ENCODE data around the gene HOPX. TPM values are rescaled to one million over a fixed set of nuclear protein-coding genes. Genes with fewer than 3 reads are reported as not detected.

Gene HOPX
- total and polyA plus RNA-seq, 4 experiments from 2014 or later: 16.9 to 163 (median 73.6) TPM

- peaks cover 0 to 5% (median 2%) of the 10 kb centered on the region in 4 donors for H3K4me1 Mint-ChIP-seq
- ChIA-PET POLR2A (ENCODE audit: partially characterized antibody) (no interaction called here), CTCF (ENCODE audit: partially characterized antibody) (interaction anchor here (2.2 kb wide), 1 partner anchor 10 kb away, joined by 9 read pairs; no protein-coding TSS in a partner anchor)
- Histone ChIP-seq H3K27me3 (ENCODE audit: insufficient read depth, low read length) (no peaks in the 10 kb centered on the region), H3K4me1 (ENCODE audit: insufficient read depth, low read length) (no peaks in the 10 kb centered on the region), H3K9me3 (ENCODE audit: control insufficient read depth in 1 of 2, low read length in 2 of 2) (no peaks in the 10 kb centered on the region), H3K4me3 (ENCODE audit: low read length in 2 of 2) (no peak overlapping the region), H3K36me3 (ENCODE audit: insufficient read depth, low read length) (no peaks in the 10 kb centered on the region), H3K27ac (ENCODE audit: low read depth, low read length) (no peak overlapping the region)
- intact Hi-C loops (cut with micrococcal nuclease): no loop called here
- peaks cover 0 to 5% of the 10 kb centered on the region in 2 donors for H3K36me3 Mint-ChIP-seq
- no peak overlapping the region for H3K4me3 Mint-ChIP-seq
- H3K9me3 Mint-ChIP-seq: peaks cover 0 to 12% (median 3%) of the 10 kb centered on the region in 8 donors
- H3K27ac Mint-ChIP-seq: no peak overlapping the region
- H3K27me3 Mint-ChIP-seq: peaks cover 0 to 3% of the 10 kb centered on the region in 2 donors
- no peak for DNase-seq
These were observed 50.0 kb downstream of the HOPX start for GRCh38 chr4:56630876-56631666.

GRCh38 chr4:56628592-56628991 lies 52.5 kb downstream of the HOPX start:
- Mint-ChIP-seq H3K27ac (no peak overlapping the region), H3K4me1 (peaks cover 0 to 5% (median 2%) of the 10 kb centered on the region in 4 donors), H3K36me3 (peaks cover 3 to 14% of the 10 kb centered on the region in 2 donors), H3K27me3 (peaks cover 0 to 3% of the 10 kb centered on the region in 2 donors), H3K9me3 (peaks cover 0 to 30% (median 19%) of the 10 kb centered on the region in 8 donors), H3K4me3 (no peak overlapping the region)
- Histone ChIP-seq H3K4me3 (ENCODE audit: low read length in 2 of 2) (no peak overlapping the region), H3K4me1 (ENCODE audit: insufficient read depth, low read length) (no peaks in the 10 kb centered on the region), H3K36me3 (ENCODE audit: insufficient read depth, low read length) (no peaks in the 10 kb centered on the region), H3K27me3 (ENCODE audit: insufficient read depth, low read length) (no peaks in the 10 kb centered on the region), H3K27ac (ENCODE audit: low read depth, low read length) (no peak overlapping the region), H3K9me3 (ENCODE audit: control insufficient read depth in 1 of 2, low read length in 2 of 2) (no peaks in the 10 kb centered on the region)
- CTCF ChIA-PET (ENCODE audit: partially characterized antibody): interaction anchor here (1.1 to 2.1 kb wide), 2 partner anchors 9 to 171 kb away, joined by 3 to 12 read pairs; no protein-coding TSS in a partner anchor
- DNase-seq: no peak
- POLR2A ChIA-PET (ENCODE audit: partially characterized antibody): no interaction called here
- intact Hi-C loops (cut with micrococcal nuclease): no loop called here

- CTCF ChIA-PET (ENCODE audit: partially characterized antibody): interaction anchor here (0.7 to 2.1 kb wide), 4 partner anchors 9 to 209 kb away, joined by 3 to 12 read pairs (median 4); no protein-coding TSS in a partner anchor
- no peak for DNase-seq
- Mint-ChIP-seq H3K27me3 (peaks cover 0 to 3% of the 10 kb centered on the region in 2 donors), H3K4me3 (no peak overlapping the region), H3K36me3 (peaks cover 3 to 14% of the 10 kb centered on the region in 2 donors), H3K9me3 (peaks cover 0 to 30% (median 20%) of the 10 kb centered on the region in 8 donors), H3K4me1 (peaks cover 0 to 5% (median 2%) of the 10 kb centered on the region in 4 donors), H3K27ac (no peak overlapping the region)
- intact Hi-C loops (cut with micrococcal nuclease): no loop called here
- H3K4me3 ChIP-seq (ENCODE audit: low read length in 2 of 2): no peak overlapping the region
- H3K27me3 ChIP-seq (ENCODE audit: insufficient read depth, low read length): no peaks in the 10 kb centered on the region
- POLR2A ChIA-PET (ENCODE audit: partially characterized antibody): interaction anchor here (1.1 kb wide), 1 partner anchor 20 kb away, joined by 3 read pairs; no protein-coding TSS in a partner anchor
- no peaks in the 10 kb centered on the region for H3K4me1 ChIP-seq (ENCODE audit: insufficient read depth, low read length)
- no peaks in the 10 kb centered on the region for H3K36me3 ChIP-seq (ENCODE audit: insufficient read depth, low read length)
- no peak overlapping the region for H3K27ac ChIP-seq (ENCODE audit: low read depth, low read length)
- H3K9me3 ChIP-seq (ENCODE audit: control insufficient read depth in 1 of 2, low read length in 2 of 2): no peaks in the 10 kb centered on the region
These were observed 53.1 kb downstream of the HOPX start for GRCh38 chr4:56627985-56628384.

- Mint-ChIP-seq H3K27ac (peak overlapping the region in 1 of 7 donors; percentile 58), H3K4me1 (peaks cover 0 to 5% (median 2%) of the 10 kb centered on the region in 4 donors), H3K9me3 (peaks cover 0 to 30% (median 20%) of the 10 kb centered on the region in 8 donors), H3K36me3 (peaks cover 3 to 14% of the 10 kb centered on the region in 2 donors), H3K27me3 (peaks cover 0 to 3% of the 10 kb centered on the region in 2 donors), H3K4me3 (no peak overlapping the region)
- H3K9me3 ChIP-seq (ENCODE audit: control insufficient read depth in 1 of 2, low read length in 2 of 2): no peaks in the 10 kb centered on the region
- no peaks in the 10 kb centered on the region for H3K4me1 ChIP-seq (ENCODE audit: insufficient read depth, low read length)
- POLR2A ChIA-PET (ENCODE audit: partially characterized antibody): interaction anchor here (1.1 kb wide), 1 partner anchor 21 kb away, joined by 3 read pairs; no protein-coding TSS in a partner anchor
- DNase-seq: no peak
- no peak overlapping the region for H3K4me3 ChIP-seq (ENCODE audit: low read length in 2 of 2)
- H3K27me3 ChIP-seq (ENCODE audit: insufficient read depth, low read length): no peaks in the 10 kb centered on the region
- CTCF ChIA-PET (ENCODE audit: partially characterized antibody): interaction anchor here (0.7 to 2.1 kb wide), 4 partner anchors 27 to 209 kb away, joined by 3 to 12 read pairs (median 4); no protein-coding TSS in a partner anchor
- H3K36me3 ChIP-seq (ENCODE audit: insufficient read depth, low read length): no peaks in the 10 kb centered on the region
- no peak overlapping the region for H3K27ac ChIP-seq (ENCODE audit: low read depth, low read length)
- intact Hi-C loops (cut with micrococcal nuclease): no loop called here
These were observed 53.7 kb downstream of the HOPX start for GRCh38 chr4:56627375-56627774.

- CTCF ChIA-PET (ENCODE audit: partially characterized antibody): interaction anchor here (1.3 to 2.1 kb wide), 3 partner anchors 26 to 210 kb away, joined by 3 to 12 read pairs (median 6); no protein-coding TSS in a partner anchor
- intact Hi-C loops (cut with micrococcal nuclease): no loop called here
- peaks cover 3 to 14% of the 10 kb centered on the region in 2 donors for H3K36me3 Mint-ChIP-seq
- peak in 3 of 5 donors; percentile 7 to 17 (median 8) for DNase-seq
- peaks cover 0 to 30% (median 20%) of the 10 kb centered on the region in 8 donors for H3K9me3 Mint-ChIP-seq
- peaks cover 0 to 5% (median 2%) of the 10 kb centered on the region in 4 donors for H3K4me1 Mint-ChIP-seq
- peaks cover 0 to 2% of the 10 kb centered on the region in 2 donors for H3K27me3 Mint-ChIP-seq
- Histone ChIP-seq H3K4me1 (ENCODE audit: insufficient read depth, low read length) (no peaks in the 10 kb centered on the region), H3K27ac (ENCODE audit: low read depth, low read length) (no peak overlapping the region), H3K36me3 (ENCODE audit: insufficient read depth, low read length) (no peaks in the 10 kb centered on the region), H3K9me3 (ENCODE audit: control insufficient read depth in 1 of 2, low read length in 2 of 2) (no peaks in the 10 kb centered on the region), H3K27me3 (ENCODE audit: insufficient read depth, low read length) (no peaks in the 10 kb centered on the region), H3K4me3 (ENCODE audit: low read length in 2 of 2) (no peak overlapping the region)
- POLR2A ChIA-PET (ENCODE audit: partially characterized antibody): interaction anchor here (1.1 kb wide), 1 partner anchor 21 kb away, joined by 3 read pairs; no protein-coding TSS in a partner anchor
- H3K27ac Mint-ChIP-seq: no peak overlapping the region
- no peak overlapping the region for H3K4me3 Mint-ChIP-seq
These were observed 54.1 kb downstream of the HOPX start for GRCh38 chr4:56626963-56627362.

GRCh38 chr4:56626420-56626819 lies 54.7 kb downstream of the HOPX start:
- H3K4me3 ChIP-seq (ENCODE audit: low read length in 2 of 2): no peak overlapping the region
- Mint-ChIP-seq H3K9me3 (peaks cover 0 to 30% (median 20%) of the 10 kb centered on the region in 8 donors), H3K4me1 (peaks cover 0 to 5% (median 2%) of the 10 kb centered on the region in 4 donors), H3K4me3 (no peak overlapping the region), H3K27ac (no peak overlapping the region), H3K27me3 (peaks cover 0 to under 1% of the 10 kb centered on the region in 2 donors), H3K36me3 (peaks cover 3 to 14% of the 10 kb centered on the region in 2 donors)
- ChIA-PET CTCF (ENCODE audit: partially characterized antibody) (interaction anchor here (1.3 to 2.1 kb wide), 2 partner anchors 26 to 173 kb away, joined by 3 to 12 read pairs; no protein-coding TSS in a partner anchor), POLR2A (ENCODE audit: partially characterized antibody) (no interaction called here)
- no peaks in the 10 kb centered on the region for H3K27me3 ChIP-seq (ENCODE audit: insufficient read depth, low read length)
- H3K36me3 ChIP-seq (ENCODE audit: insufficient read depth, low read length): no peaks in the 10 kb centered on the region
- no peaks in the 10 kb centered on the region for H3K9me3 ChIP-seq (ENCODE audit: control insufficient read depth in 1 of 2, low read length in 2 of 2)
- no peak overlapping the region for H3K27ac ChIP-seq (ENCODE audit: low read depth, low read length)
- no peak for DNase-seq
- intact Hi-C loops (cut with micrococcal nuclease): no loop called here
- no peaks in the 10 kb centered on the region for H3K4me1 ChIP-seq (ENCODE audit: insufficient read depth, low read length)

GRCh38 chr4:56622176-56622575 lies 58.9 kb downstream of the HOPX start:
- Histone ChIP-seq H3K27me3 (ENCODE audit: insufficient read depth, low read length) (no peaks in the 10 kb centered on the region), H3K4me3 (ENCODE audit: low read length in 2 of 2) (no peak overlapping the region), H3K9me3 (ENCODE audit: control insufficient read depth in 1 of 2, low read length in 2 of 2) (no peaks in the 10 kb centered on the region), H3K4me1 (ENCODE audit: insufficient read depth, low read length) (no peaks in the 10 kb centered on the region), H3K27ac (ENCODE audit: low read depth, low read length) (no peak overlapping the region), H3K36me3 (ENCODE audit: insufficient read depth, low read length) (no peaks in the 10 kb centered on the region)
- H3K4me1 Mint-ChIP-seq: peaks cover 0 to 3% (median under 1%) of the 10 kb centered on the region in 4 donors
- H3K36me3 Mint-ChIP-seq: peaks cover 3 to 14% of the 10 kb centered on the region in 2 donors
- no peak for DNase-seq
- H3K9me3 Mint-ChIP-seq: peaks cover 4 to 29% (median 20%) of the 10 kb centered on the region in 8 donors
- POLR2A ChIA-PET (ENCODE audit: partially characterized antibody): no interaction called here
- intact Hi-C loops (cut with micrococcal nuclease): no loop called here
- no peak overlapping the region for H3K27ac Mint-ChIP-seq
- CTCF ChIA-PET (ENCODE audit: partially characterized antibody): no interaction called here
- peaks cover 2 to 4% of the 10 kb centered on the region in 2 donors for H3K27me3 Mint-ChIP-seq
- H3K4me3 Mint-ChIP-seq: no peak overlapping the region
